ENCODE data around the gene CCND3. TPM values are rescaled to one million over a fixed set of nuclear protein-coding genes. Genes with fewer than 3 reads are reported as not detected.

The CCND3 gene
- total and polyA plus RNA-seq, 2 of the 13 experiments (the other 11 are each of a cell fraction or from before 2014, with no cell fraction given) = 4.3 to 7.2 TPM

DNA sequence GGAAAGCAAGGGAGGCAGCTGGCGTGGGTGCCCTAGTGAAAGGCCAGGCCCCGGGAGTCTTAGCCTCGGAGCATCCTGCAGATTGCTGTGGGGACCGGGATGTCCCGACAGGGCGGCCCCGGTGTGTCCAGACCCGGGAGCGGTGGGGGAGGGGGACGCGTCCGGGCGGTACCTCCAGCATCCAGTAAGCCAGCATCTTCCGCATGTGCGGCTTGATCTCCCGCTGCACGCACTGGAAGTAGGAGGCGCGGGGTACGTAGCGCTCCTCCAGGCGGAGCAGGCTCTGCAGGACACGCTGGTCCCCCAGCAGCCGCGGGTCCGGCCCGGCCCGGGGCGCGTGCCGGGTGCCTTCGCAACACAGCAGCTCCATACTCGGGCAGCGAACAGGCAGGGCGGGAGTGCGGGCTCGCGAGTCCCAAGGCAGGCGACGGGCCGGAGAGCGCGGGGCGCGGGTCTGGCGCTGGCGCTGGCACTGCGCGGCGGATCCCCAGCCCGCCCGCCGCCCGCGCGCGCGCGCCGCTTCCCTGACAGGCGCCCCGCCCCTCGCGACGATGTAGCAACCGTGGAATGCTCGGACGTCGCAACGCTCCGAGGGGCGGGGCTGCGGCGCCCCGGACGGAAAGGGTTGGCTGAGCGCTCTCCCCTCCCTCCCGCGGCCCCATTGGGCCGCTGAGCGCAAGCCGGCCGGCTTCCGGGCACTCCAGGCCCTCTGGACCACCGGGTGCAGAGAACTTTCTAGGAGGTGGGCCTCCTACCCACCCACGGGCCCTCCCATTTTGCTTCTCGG, at the start of gene CCND3 (continued):
- TF ChIP-seq, protein P1, sequence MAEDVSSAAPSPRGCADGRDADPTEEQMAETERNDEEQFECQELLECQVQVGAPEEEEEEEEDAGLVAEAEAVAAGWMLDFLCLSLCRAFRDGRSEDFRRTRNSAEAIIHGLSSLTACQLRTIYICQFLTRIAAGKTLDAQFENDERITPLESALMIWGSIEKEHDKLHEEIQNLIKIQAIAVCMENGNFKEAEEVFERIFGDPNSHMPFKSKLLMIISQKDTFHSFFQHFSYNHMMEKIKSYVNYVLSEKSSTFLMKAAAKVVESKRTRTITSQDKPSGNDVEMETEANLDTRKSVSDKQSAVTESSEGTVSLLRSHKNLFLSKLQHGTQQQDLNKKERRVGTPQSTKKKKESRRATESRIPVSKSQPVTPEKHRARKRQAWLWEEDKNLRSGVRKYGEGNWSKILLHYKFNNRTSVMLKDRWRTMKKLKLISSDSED (CRISPR knock-in tag; IDR thresholded peaks at IDR 0.05) = no peak
- TF ChIP-seq ZNF768 (CRISPR knock-in tag; IDR thresholded peaks at IDR 0.05) (peak; percentile 46), ZNF180 (CRISPR knock-in tag; IDR thresholded peaks at IDR 0.05; ENCODE audit: borderline replicate concordance, low read depth) (peak; percentile 65; the same call in 1 of the 2 replicates), NR3C1 (CRISPR knock-in tag; IDR thresholded peaks at IDR 0.05) (no peak), ZNF12 (CRISPR knock-in tag; IDR thresholded peaks at IDR 0.05) (0 out of 2 replicates have a peak, but pooled peaks have one; percentile 36), SIX4 (CRISPR knock-in tag; IDR thresholded peaks at IDR 0.05) (no peak), NAIF1 (CRISPR knock-in tag; IDR thresholded peaks at IDR 0.05; ENCODE audit: borderline replicate concordance) (no peak), MLLT10 (CRISPR knock-in tag; IDR thresholded peaks at IDR 0.05) (no peak), ZNF382 (CRISPR knock-in tag; IDR thresholded peaks at IDR 0.05; ENCODE audit: borderline replicate concordance) (no peak), ZNF577 (CRISPR knock-in tag; IDR thresholded peaks at IDR 0.05; ENCODE audit: borderline replicate concordance, low read depth) (peak; percentile 42; the same call in 1 of the 2 replicates), DR1 (CRISPR knock-in tag; IDR thresholded peaks at IDR 0.05) (no peak), SMAD9 (CRISPR knock-in tag; IDR thresholded peaks at IDR 0.05) (no peak), FOXA1 (IDR thresholded peaks at IDR 0.05) (no peak), FOXA1 (CRISPR knock-in tag; IDR thresholded peaks at IDR 0.05) (no peak), ZNF468 (CRISPR knock-in tag; IDR thresholded peaks at IDR 0.05) (no peak), ZNF543 (CRISPR knock-in tag; IDR thresholded peaks at IDR 0.05) (peak; percentile 89; the same call in 1 of the 2 replicates)
- TF ChIP-seq, protein P2, sequence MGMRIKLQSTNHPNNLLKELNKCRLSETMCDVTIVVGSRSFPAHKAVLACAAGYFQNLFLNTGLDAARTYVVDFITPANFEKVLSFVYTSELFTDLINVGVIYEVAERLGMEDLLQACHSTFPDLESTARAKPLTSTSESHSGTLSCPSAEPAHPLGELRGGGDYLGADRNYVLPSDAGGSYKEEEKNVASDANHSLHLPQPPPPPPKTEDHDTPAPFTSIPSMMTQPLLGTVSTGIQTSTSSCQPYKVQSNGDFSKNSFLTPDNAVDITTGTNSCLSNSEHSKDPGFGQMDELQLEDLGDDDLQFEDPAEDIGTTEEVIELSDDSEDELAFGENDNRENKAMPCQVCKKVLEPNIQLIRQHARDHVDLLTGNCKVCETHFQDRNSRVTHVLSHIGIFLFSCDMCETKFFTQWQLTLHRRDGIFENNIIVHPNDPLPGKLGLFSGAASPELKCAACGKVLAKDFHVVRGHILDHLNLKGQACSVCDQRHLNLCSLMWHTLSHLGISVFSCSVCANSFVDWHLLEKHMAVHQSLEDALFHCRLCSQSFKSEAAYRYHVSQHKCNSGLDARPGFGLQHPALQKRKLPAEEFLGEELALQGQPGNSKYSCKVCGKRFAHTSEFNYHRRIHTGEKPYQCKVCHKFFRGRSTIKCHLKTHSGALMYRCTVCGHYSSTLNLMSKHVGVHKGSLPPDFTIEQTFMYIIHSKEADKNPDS (CRISPR knock-in tag; IDR thresholded peaks at IDR 0.05) = no peak
- TF ChIP-seq, protein P3, sequence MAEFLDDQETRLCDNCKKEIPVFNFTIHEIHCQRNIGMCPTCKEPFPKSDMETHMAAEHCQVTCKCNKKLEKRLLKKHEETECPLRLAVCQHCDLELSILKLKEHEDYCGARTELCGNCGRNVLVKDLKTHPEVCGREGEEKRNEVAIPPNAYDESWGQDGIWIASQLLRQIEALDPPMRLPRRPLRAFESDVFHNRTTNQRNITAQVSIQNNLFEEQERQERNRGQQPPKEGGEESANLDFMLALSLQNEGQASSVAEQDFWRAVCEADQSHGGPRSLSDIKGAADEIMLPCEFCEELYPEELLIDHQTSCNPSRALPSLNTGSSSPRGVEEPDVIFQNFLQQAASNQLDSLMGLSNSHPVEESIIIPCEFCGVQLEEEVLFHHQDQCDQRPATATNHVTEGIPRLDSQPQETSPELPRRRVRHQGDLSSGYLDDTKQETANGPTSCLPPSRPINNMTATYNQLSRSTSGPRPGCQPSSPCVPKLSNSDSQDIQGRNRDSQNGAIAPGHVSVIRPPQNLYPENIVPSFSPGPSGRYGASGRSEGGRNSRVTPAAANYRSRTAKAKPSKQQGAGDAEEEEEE (CRISPR knock-in tag; IDR thresholded peaks at IDR 0.05; ENCODE audit: borderline replicate concordance) = no peak
- TF ChIP-seq, protein P4, sequence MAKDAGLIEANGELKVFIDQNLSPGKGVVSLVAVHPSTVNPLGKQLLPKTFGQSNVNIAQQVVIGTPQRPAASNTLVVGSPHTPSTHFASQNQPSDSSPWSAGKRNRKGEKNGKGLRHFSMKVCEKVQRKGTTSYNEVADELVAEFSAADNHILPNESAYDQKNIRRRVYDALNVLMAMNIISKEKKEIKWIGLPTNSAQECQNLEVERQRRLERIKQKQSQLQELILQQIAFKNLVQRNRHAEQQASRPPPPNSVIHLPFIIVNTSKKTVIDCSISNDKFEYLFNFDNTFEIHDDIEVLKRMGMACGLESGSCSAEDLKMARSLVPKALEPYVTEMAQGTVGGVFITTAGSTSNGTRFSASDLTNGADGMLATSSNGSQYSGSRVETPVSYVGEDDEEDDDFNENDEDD (CRISPR knock-in tag; IDR thresholded peaks at IDR 0.05; ENCODE audit: borderline replicate concordance) = 0 out of 2 replicates have a peak, but pooled peaks have one; percentile 40
- TF ChIP-seq, protein P5, sequence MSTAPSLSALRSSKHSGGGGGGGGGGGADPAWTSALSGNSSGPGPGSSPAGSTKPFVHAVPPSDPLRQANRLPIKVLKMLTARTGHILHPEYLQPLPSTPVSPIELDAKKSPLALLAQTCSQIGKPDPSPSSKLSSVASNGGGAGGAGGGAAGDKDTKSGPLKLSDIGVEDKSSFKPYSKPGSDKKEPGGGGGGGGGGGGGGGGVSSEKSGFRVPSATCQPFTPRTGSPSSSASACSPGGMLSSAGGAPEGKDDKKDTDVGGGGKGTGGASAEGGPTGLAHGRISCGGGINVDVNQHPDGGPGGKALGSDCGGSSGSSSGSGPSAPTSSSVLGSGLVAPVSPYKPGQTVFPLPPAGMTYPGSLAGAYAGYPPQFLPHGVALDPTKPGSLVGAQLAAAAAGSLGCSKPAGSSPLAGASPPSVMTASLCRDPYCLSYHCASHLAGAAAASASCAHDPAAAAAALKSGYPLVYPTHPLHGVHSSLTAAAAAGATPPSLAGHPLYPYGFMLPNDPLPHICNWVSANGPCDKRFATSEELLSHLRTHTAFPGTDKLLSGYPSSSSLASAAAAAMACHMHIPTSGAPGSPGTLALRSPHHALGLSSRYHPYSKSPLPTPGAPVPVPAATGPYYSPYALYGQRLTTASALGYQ (CRISPR knock-in tag; IDR thresholded peaks at IDR 0.05) = no peak
- TF ChIP-seq, protein P6, sequence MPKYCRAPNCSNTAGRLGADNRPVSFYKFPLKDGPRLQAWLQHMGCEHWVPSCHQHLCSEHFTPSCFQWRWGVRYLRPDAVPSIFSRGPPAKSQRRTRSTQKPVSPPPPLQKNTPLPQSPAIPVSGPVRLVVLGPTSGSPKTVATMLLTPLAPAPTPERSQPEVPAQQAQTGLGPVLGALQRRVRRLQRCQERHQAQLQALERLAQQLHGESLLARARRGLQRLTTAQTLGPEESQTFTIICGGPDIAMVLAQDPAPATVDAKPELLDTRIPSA (CRISPR knock-in tag; IDR thresholded peaks at IDR 0.05; ENCODE audit: borderline replicate concordance) = no peak
